Endothelial cell of umbilical vein (primary cell): ENCODE measurements around the gene TIAM1. TPM values are rescaled to one million over a fixed set of nuclear protein-coding genes. Genes with fewer than 3 reads are reported as not detected.

Source experiments
- BruUV-seq: library from RNA; stranded (reverse); fragments of 400-500 nt; replicated peaks from 2 replicates; lab custom pipeline; 2021; lab: Mats Ljungman, UMichigan
- CTCF ChIA-PET: fragments of 300-600, 350-600 bp; sonication (Branson Sonifier 250); formaldehyde crosslinking; loops from one replicate; lab custom pipeline; 2021; ENCODE audit warnings: antibody characterized with exemption, inconsistent platforms; lab: Charles Lee
- POLR2A ChIA-PET: fragments of 300-600, 350-600 bp; sonication (Branson Sonifier 250); formaldehyde crosslinking; loops from one replicate; lab custom pipeline; 2021; ENCODE audit warnings: antibody characterized with exemption, inconsistent platforms; lab: Charles Lee
- DNase-seq: peaks from one replicate; pipeline ENCODE4 v3.0.0-alpha.2; 2011; ENCODE audit warnings: low read depth, low spot score
- FAIRE-seq: peaks from 2 replicates; lab custom pipeline; 2011; peaks lifted over from hg19 to GRCh38; lab: Jason Lieb, UNC
- H2AFZ ChIP-seq: 2 replicates; pipeline ENCODE4 v1.6.0; 2012; ENCODE audit warnings: low read depth, low read length, control low read depth, inconsistent platforms
- H3K27ac ChIP-seq: 2 replicates; pipeline ENCODE4 v1.5.1; 2011; ENCODE audit warnings: low read depth, mild to moderate bottlenecking, control low read depth, low read length, moderate library complexity; ENCODE audit not compliant: insufficient read depth
- H3K27me3 ChIP-seq, 2 experiments: 2 replicates each; pipeline versions ENCODE4 v1.6.0 to v1.6.1; 2011; ENCODE audit warnings: low read length in 2 of 2, mixed read lengths in 1 of 2; ENCODE audit not compliant: control insufficient read depth in 2 of 2, insufficient read depth in 2 of 2
- H3K36me3 ChIP-seq, 2 experiments: 2 replicates in 1 of 2; 3 replicates in 1 of 2; pipeline ENCODE4 v1.5.1; 2011; ENCODE audit warnings: low read length in 2 of 2, mild to moderate bottlenecking in 1 of 2, moderate library complexity in 1 of 2; ENCODE audit not compliant: control insufficient read depth in 2 of 2, insufficient read depth in 2 of 2; ENCODE audit errors: extremely low read depth in 1 of 2
- H3K4me1 ChIP-seq: 3 replicates; pipeline ENCODE4 v1.5.1; 2011; ENCODE audit warnings: mild to moderate bottlenecking, low read length; ENCODE audit not compliant: control insufficient read depth, insufficient read depth; ENCODE audit errors: extremely low read depth
- H3K4me2 ChIP-seq: 2 replicates; pipeline ENCODE4 v1.6.1; 2011; ENCODE audit warnings: low read length, control low read depth, mixed read lengths; ENCODE audit not compliant: insufficient read depth
- H3K4me3 ChIP-seq, 3 experiments: fragments of 200-600 bp in 1 of 3; sonication (generic), shearing (Covaris generic) in 1 of 3; replicated peaks in 1 of 3; 2 replicates each; pipeline ENCODE4 v1.5.1; 2011 to 2016; ENCODE audit warnings: control low read depth in 3 of 3, low read length in 3 of 3, mild to moderate bottlenecking in 2 of 3, inconsistent platforms in 1 of 3, low read depth in 1 of 3, moderate library complexity in 1 of 3; ENCODE audit not compliant: insufficient read depth in 1 of 3
- H3K79me2 ChIP-seq: 2 replicates; pipeline ENCODE4 v1.6.0; 2012; ENCODE audit warnings: low read length, inconsistent platforms; ENCODE audit not compliant: control insufficient read depth, insufficient read depth
- H3K9ac ChIP-seq: replicated peaks from 2 replicates; pipeline ENCODE3; 2011; ENCODE audit warnings: low read length, control low read depth; ENCODE audit not compliant: insufficient read depth; ENCODE audit errors: extremely low read depth
- H3K9me1 ChIP-seq: replicated peaks from 3 replicates; pipeline ENCODE4 v1.6.0; 2011; ENCODE audit warnings: mild to moderate bottlenecking, low read length; ENCODE audit not compliant: control insufficient read depth, insufficient read depth; ENCODE audit errors: extremely low read depth
- H3K9me3 ChIP-seq: replicated peaks from 2 replicates; pipeline ENCODE4 v1.5.1; 2012; ENCODE audit warnings: low read length, inconsistent platforms; ENCODE audit not compliant: control insufficient read depth, insufficient read depth
- H4K20me1 ChIP-seq: replicated peaks from 2 replicates; pipeline ENCODE3; 2011; ENCODE audit warnings: mild to moderate bottlenecking, low read length; ENCODE audit not compliant: control insufficient read depth, insufficient read depth; ENCODE audit errors: extremely low read depth
- EZH2 ChIP-seq: IDR thresholded peaks from 2 replicates; pipeline ENCODE4 v1.6.1; 2012; ENCODE audit warnings: borderline replicate concordance, low read depth, mild to moderate bottlenecking, moderate library complexity, low read length, inconsistent platforms; ENCODE audit not compliant: severe bottlenecking
- FOS ChIP-seq: IDR thresholded peaks from 2 replicates; pipeline ENCODE4 v1.6.1; 2011; ENCODE audit warnings: mild to moderate bottlenecking, low read length, moderate library complexity, borderline replicate concordance; ENCODE audit not compliant: insufficient read depth
- GATA2 ChIP-seq: IDR thresholded peaks from 2 replicates; pipeline ENCODE4 v1.7.0; 2011; ENCODE audit warnings: low read depth, mild to moderate bottlenecking, moderate library complexity, mixed read lengths, low read length; ENCODE audit not compliant: insufficient read length, insufficient read depth
- JUN ChIP-seq: IDR thresholded peaks from 2 replicates; pipeline ENCODE4 v1.6.1; 2011; ENCODE audit warnings: borderline replicate concordance, low read depth; ENCODE audit not compliant: insufficient read length, insufficient read depth
- MYC ChIP-seq: IDR thresholded peaks from one replicate; pipeline ENCODE4 v1.6.1; 2011; ENCODE audit warnings: mild to moderate bottlenecking, low read depth, low read length
- POLR2A ChIP-seq: IDR thresholded peaks from 2 replicates; pipeline ENCODE4 v1.6.1; 2012; ENCODE audit warnings: low read depth, mild to moderate bottlenecking, control low read depth, low read length
- POLR2AphosphoS5 ChIP-seq: IDR thresholded peaks from 2 replicates; pipeline ENCODE4 v1.6.1; 2012; ENCODE audit warnings: low read depth, mild to moderate bottlenecking, control low read depth, low read length, moderate library complexity; ENCODE audit not compliant: insufficient read depth
- dilution Hi-C: fragments of 300-500 bp; cut with MboI; formaldehyde crosslinking; loops from one replicate; pipeline ENCODE4 v1.15.0; 2019; ENCODE audit warnings: low sequenced_read_pairs; ENCODE audit not compliant: extremely low pct_ligation_motif_present
- intact Hi-C: fragments of 100-400 bp; cut with micrococcal nuclease; formaldehyde crosslinking; loops from one replicate; pipeline ENCODE4 v1.10.0; 2022
- polyA plus RNA-seq, 4 experiments: library from polyadenylated mRNA; depleted of rRNA in 3 of 4; stranded (reverse) in 3 of 4; unstranded in 1 of 4; fragments of >200 nt; gene quantifications; 2 replicates each; pipeline versions ENCODE4 v1.2.1 to v1.2.3, GENCODE V29; 2011 to 2012; ENCODE audit warnings: missing spikeins in 1 of 4
- total RNA-seq: library from RNA; stranded (reverse); gene quantifications from 2 replicates; pipeline ENCODE4 v1.2.3, GENCODE V29; 2021
- TF ChIP-seq, protein P1 (sequence below): IDR thresholded peaks from 2 replicates; pipeline ENCODE4 v1.6.1; 2011; ENCODE audit not compliant: insufficient read depth, insufficient read length
- TF ChIP-seq, protein P2 (sequence below), 2 donors: IDR thresholded peaks; 1 replicate in 1 of 2; 2 replicates in 1 of 2; pipeline ENCODE4 v1.5.1; 2011; ENCODE audit warnings: low read length in 2 of 2, mild to moderate bottlenecking in 2 of 2, moderate library complexity in 2 of 2, control low read depth in 1 of 2, inconsistent platforms in 1 of 2, low read depth in 1 of 2; ENCODE audit not compliant: insufficient read depth in 1 of 2; ENCODE audit errors: extremely low read depth in 1 of 2

Gene TIAM1
- total and polyA plus RNA-seq, 2 donors (not counting 3 experiments of a cell fraction or from before 2014, with no cell fraction given) = 0.21 to 0.86 TPM

DNA sequence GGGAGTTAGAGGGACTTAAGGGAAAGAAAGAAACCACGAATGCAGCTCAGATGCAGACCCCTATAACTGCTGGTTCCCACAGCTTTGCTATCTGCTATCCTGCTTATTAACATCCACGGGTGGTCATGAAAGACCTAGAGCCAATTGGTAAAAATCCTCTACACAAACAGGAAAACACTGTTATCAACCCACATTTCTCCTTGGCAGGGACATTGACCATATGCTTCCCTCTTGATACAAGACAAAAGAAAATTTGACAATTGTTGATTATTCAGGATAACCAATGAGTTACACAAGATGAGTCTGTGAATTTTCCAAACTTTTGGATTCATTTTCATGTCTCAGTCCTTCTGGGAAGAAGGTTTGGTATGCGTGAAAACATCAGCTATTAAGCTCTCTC lies 90.4 kb downstream of the TIAM1 start:
- CTCF ChIA-PET = interaction anchor here (0.6 kb wide), 1 partner anchor 40 kb away, joined by 3 read pairs; no protein-coding TSS in a partner anchor
- FAIRE-seq (no peak), DNase-seq (no peak)
- H3K4me3 ChIP-seq = no peak overlapping the region
- H3K27ac ChIP-seq = no peak overlapping the region
- no peaks in the 10 kb centered on the region for H3K9me1 ChIP-seq
- TF ChIP-seq EZH2 (no peak), GATA2 (no peak), POLR2AphosphoS5 (no peak), POLR2A (no peak), FOS (no peak), MYC (no peak), JUN (no peak)
- TF ChIP-seq, protein P1, sequence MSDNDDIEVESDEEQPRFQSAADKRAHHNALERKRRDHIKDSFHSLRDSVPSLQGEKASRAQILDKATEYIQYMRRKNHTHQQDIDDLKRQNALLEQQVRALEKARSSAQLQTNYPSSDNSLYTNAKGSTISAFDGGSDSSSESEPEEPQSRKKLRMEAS = no peak
- TF ChIP-seq, protein P2, sequence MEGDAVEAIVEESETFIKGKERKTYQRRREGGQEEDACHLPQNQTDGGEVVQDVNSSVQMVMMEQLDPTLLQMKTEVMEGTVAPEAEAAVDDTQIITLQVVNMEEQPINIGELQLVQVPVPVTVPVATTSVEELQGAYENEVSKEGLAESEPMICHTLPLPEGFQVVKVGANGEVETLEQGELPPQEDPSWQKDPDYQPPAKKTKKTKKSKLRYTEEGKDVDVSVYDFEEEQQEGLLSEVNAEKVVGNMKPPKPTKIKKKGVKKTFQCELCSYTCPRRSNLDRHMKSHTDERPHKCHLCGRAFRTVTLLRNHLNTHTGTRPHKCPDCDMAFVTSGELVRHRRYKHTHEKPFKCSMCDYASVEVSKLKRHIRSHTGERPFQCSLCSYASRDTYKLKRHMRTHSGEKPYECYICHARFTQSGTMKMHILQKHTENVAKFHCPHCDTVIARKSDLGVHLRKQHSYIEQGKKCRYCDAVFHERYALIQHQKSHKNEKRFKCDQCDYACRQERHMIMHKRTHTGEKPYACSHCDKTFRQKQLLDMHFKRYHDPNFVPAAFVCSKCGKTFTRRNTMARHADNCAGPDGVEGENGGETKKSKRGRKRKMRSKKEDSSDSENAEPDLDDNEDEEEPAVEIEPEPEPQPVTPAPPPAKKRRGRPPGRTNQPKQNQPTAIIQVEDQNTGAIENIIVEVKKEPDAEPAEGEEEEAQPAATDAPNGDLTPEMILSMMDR (IDR thresholded peaks at IDR 0.05; ENCODE audit: extremely low read depth in 1 of 2, insufficient read depth in 1 of 2, low read depth in 1 of 2, low read length in 2 of 2) = no peak
- H3K4me1 ChIP-seq = no peaks in the 10 kb centered on the region
- H3K9ac ChIP-seq = no peak overlapping the region
- dilution Hi-C loops = no loop called here
- H3K79me2 ChIP-seq = no peaks in the 10 kb centered on the region
- H3K9me3 ChIP-seq = no peaks in the 10 kb centered on the region
- no TSS peak for BruUV-seq
- H2AFZ ChIP-seq = no peak overlapping the region
- POLR2A ChIA-PET = no interaction called here
- H3K27me3 ChIP-seq = no peaks in the 10 kb centered on the region
- no peak overlapping the region for H3K4me2 ChIP-seq
- H3K36me3 ChIP-seq = no peaks in the 10 kb centered on the region
- intact Hi-C loops = no loop called here
- no peaks in the 10 kb centered on the region for H4K20me1 ChIP-seq
